Liver (tissue), 9 donors: Measurements from ENCODE around the gene IFT43. TPM values are rescaled to one million over a fixed set of nuclear protein-coding genes. Genes with fewer than 3 reads are reported as not detected.

Source experiments
- DNase-seq: peaks from one replicate; pipeline ENCODE4 v3.0.0-alpha.2; 2017; ENCODE audit warnings: low spot score
- H3K27ac ChIP-seq, 2 donors: one replicate each; pipeline ENCODE4 v1.7.0; 2013; ENCODE audit warnings: inconsistent platforms in 2 of 2, low read length in 2 of 2, control low read depth in 1 of 2, low read depth in 1 of 2, mild to moderate bottlenecking in 1 of 2
- H3K27me3 ChIP-seq, 4 donors: one replicate each; pipeline versions ENCODE4 v1.6.1 to v1.7.0; 2013; ENCODE audit warnings: low read length in 3 of 4, inconsistent platforms in 1 of 4, mild to moderate bottlenecking in 1 of 4, moderate library complexity in 1 of 4; ENCODE audit not compliant: control insufficient read depth in 4 of 4, insufficient read depth in 4 of 4
- H3K36me3 ChIP-seq, 4 donors: one replicate each; pipeline versions ENCODE4 v1.6.1 to v1.7.0; 2013; ENCODE audit warnings: low read length in 3 of 4, mild to moderate bottlenecking in 3 of 4, low read depth in 1 of 4, moderate library complexity in 1 of 4; ENCODE audit not compliant: control insufficient read depth in 4 of 4, insufficient read depth in 3 of 4
- H3K4me1 ChIP-seq, 4 donors: one replicate each; pipeline versions ENCODE4 v1.6.1 to v1.7.0; 2013; ENCODE audit warnings: low read length in 3 of 4, mild to moderate bottlenecking in 3 of 4, moderate library complexity in 1 of 4; ENCODE audit not compliant: control insufficient read depth in 4 of 4, insufficient read depth in 4 of 4
- H3K4me3 ChIP-seq, 3 donors: one replicate each; pipeline versions ENCODE4 v1.6.1 to v1.7.0; 2013; ENCODE audit warnings: low read length in 3 of 3, control low read depth in 1 of 3, low read depth in 1 of 3, mild to moderate bottlenecking in 1 of 3
- H3K9ac ChIP-seq, 2 donors: one replicate each; pipeline ENCODE4 v1.7.0; 2013; ENCODE audit warnings: low read length in 2 of 2, mild to moderate bottlenecking in 2 of 2, moderate library complexity in 2 of 2, control low read depth in 1 of 2, low read depth in 1 of 2
- H3K9me3 ChIP-seq, 4 donors: one replicate each; pipeline versions ENCODE4 v1.6.1 to v1.7.0; 2013; ENCODE audit warnings: low read length in 3 of 4; ENCODE audit not compliant: control insufficient read depth in 4 of 4
- EGR1 ChIP-seq, 2 donors: IDR thresholded peaks; 2 replicates each; pipeline ENCODE4 v1.6.1; 2016 to 2018; ENCODE audit warnings: antibody characterized with exemption in 2 of 2, low read depth in 2 of 2
- FOXA1 ChIP-seq: IDR thresholded peaks from 2 replicates; pipeline ENCODE4 v1.6.1; 2016; ENCODE audit warnings: antibody characterized with exemption
- FOXA2 ChIP-seq: IDR thresholded peaks from 2 replicates; pipeline ENCODE4 v1.6.1; 2016; ENCODE audit warnings: antibody characterized with exemption
- GABPA ChIP-seq, 2 donors: IDR thresholded peaks in 1 of 2; conservative IDR thresholded peaks in 1 of 2; 2 replicates each; pipeline ENCODE4 v1.6.1; 2016; ENCODE audit warnings: antibody characterized with exemption in 2 of 2, mild to moderate bottlenecking in 1 of 2, moderate library complexity in 1 of 2
- HNF4A ChIP-seq, 2 donors: conservative IDR thresholded peaks; 2 replicates each; pipeline ENCODE4 v1.6.1; 2016; ENCODE audit warnings: antibody characterized with exemption in 2 of 2, mild to moderate bottlenecking in 2 of 2
- HNF4G ChIP-seq: IDR thresholded peaks from 2 replicates; pipeline ENCODE4 v1.6.1; 2016; ENCODE audit warnings: antibody characterized with exemption
- JUND ChIP-seq, 2 donors: IDR thresholded peaks; 2 replicates each; pipeline ENCODE4 v1.6.1; 2016; ENCODE audit warnings: antibody characterized with exemption in 2 of 2
- NR2F2 ChIP-seq: IDR thresholded peaks from 2 replicates; pipeline ENCODE4 v1.6.1; 2016; ENCODE audit warnings: antibody characterized with exemption
- RAD21 ChIP-seq, 2 donors: IDR thresholded peaks; 2 replicates each; pipeline ENCODE4 v1.6.1; 2016; ENCODE audit warnings: antibody characterized with exemption in 2 of 2, mild to moderate bottlenecking in 2 of 2
- SP1 ChIP-seq: IDR thresholded peaks from 2 replicates; pipeline ENCODE4 v1.6.1; 2018; ENCODE audit warnings: antibody characterized with exemption, mild to moderate bottlenecking
- TAF1 ChIP-seq: conservative IDR thresholded peaks from 2 replicates; pipeline ENCODE4 v1.6.1; 2016; ENCODE audit warnings: antibody characterized with exemption, mild to moderate bottlenecking
- YY1 ChIP-seq: IDR thresholded peaks from 2 replicates; pipeline ENCODE4 v1.6.1; 2016; ENCODE audit warnings: antibody characterized with exemption, mild to moderate bottlenecking
- WGBS: extraction: QIAGEN DNeasy Blood & Tissue Kit; methylation state at CpG from one replicate; pipeline ENCODE4 v1.1.7; 2013; 5-methylcytosine and 5-hydroxymethylcytosine counted together
- polyA plus RNA-seq, 2 donors: library from polyadenylated mRNA; stranded (reverse) in 1 of 2; unstranded in 1 of 2; fragments of 200-250 nt in 1 of 2; fragments of >200 nt in 1 of 2; fragmentation: Nextera tagmentation in 1 of 2; extraction: Ambion mirVana in 1 of 2; gene quantifications; one replicate each; pipeline versions ENCODE4 v1.2.1 to v1.2.3, GENCODE V29; 2013 to 2015
- total RNA-seq, 2 donors: library from RNA; depleted of rRNA; stranded (reverse); fragments of >200 nt; gene quantifications; one replicate each; pipeline ENCODE4 v1.2.3, GENCODE V29; 2014
- TF ChIP-seq, protein P1 (sequence below): IDR thresholded peaks from 2 replicates; pipeline ENCODE4 v1.6.1; 2016; ENCODE audit warnings: antibody characterized with exemption, mild to moderate bottlenecking
- TF ChIP-seq, protein P2 (sequence below): fragments of 150-350 bp; IDR thresholded peaks from 2 replicates; pipeline ENCODE4 v1.5.1; 2017; ENCODE audit warnings: improper control_type of control experiment, low read depth, low read length; ENCODE audit not compliant: missing input control
- TF ChIP-seq, protein P3 (sequence below): IDR thresholded peaks from 2 replicates; pipeline ENCODE4 v1.6.1; 2016; ENCODE audit warnings: antibody characterized with exemption
- TF ChIP-seq, protein P4 (sequence below): IDR thresholded peaks from 2 replicates; pipeline ENCODE4 v1.6.1; 2016; ENCODE audit warnings: antibody characterized with exemption
- donor health status: healthy.
- donor health status: healthy.
- donor health status: healthy.
- donor health status: healthy.
- donor health status: healthy.

IFT43 gene
- total and polyA plus RNA-seq, 4 donors: 7.8 to 33.6 (median 19.3) TPM

DNA sequence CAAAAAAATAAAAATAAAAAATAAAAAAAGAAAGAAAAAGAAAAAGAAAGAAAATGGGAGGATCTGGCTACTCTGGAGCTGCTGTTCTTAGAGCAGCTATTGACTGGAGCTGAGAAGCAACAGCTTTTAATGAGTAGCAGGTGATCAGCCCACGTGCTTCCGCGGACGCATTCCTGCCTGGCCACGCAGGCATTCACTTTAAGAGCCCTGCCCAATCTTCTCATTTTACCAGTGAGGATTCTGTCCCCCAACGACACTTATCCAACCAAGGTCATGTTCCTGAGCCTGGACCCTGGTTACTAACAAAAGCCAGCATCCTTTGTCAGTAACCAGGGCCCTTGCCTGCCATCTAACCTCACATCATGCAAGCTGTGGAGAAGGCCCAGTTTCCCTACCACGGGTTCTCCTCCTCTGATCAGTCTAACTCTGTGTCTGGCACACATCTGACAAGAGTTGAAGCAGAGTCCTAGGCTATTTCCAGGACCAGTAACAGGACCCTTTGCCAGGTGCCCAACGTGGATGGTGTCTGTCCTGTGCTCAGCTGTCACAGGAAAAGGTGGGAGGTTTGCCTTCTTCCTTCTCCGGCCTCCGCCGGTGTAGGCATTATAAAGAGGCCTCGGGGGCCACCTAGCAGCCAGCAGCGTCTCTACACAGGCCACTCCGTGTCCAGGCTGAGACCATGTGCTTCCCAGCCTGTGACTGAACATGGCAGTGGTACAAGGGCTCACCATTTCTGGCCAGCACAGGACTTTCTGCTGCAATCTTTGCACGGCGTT lies 105.2 kb downstream of the IFT43 start:
- Histone ChIP-seq H3K36me3 (no peaks in the 10 kb centered on the region), H3K27me3 (no peaks in the 10 kb centered on the region), H3K9me3 (no peaks in the 10 kb centered on the region), H3K4me1 (no peaks in the 10 kb centered on the region), H3K4me3 (no peak overlapping the region), H3K9ac (no peak overlapping the region), H3K27ac (no peak overlapping the region)
- TF ChIP-seq FOXA2: no peak
- TF ChIP-seq, protein P1, sequence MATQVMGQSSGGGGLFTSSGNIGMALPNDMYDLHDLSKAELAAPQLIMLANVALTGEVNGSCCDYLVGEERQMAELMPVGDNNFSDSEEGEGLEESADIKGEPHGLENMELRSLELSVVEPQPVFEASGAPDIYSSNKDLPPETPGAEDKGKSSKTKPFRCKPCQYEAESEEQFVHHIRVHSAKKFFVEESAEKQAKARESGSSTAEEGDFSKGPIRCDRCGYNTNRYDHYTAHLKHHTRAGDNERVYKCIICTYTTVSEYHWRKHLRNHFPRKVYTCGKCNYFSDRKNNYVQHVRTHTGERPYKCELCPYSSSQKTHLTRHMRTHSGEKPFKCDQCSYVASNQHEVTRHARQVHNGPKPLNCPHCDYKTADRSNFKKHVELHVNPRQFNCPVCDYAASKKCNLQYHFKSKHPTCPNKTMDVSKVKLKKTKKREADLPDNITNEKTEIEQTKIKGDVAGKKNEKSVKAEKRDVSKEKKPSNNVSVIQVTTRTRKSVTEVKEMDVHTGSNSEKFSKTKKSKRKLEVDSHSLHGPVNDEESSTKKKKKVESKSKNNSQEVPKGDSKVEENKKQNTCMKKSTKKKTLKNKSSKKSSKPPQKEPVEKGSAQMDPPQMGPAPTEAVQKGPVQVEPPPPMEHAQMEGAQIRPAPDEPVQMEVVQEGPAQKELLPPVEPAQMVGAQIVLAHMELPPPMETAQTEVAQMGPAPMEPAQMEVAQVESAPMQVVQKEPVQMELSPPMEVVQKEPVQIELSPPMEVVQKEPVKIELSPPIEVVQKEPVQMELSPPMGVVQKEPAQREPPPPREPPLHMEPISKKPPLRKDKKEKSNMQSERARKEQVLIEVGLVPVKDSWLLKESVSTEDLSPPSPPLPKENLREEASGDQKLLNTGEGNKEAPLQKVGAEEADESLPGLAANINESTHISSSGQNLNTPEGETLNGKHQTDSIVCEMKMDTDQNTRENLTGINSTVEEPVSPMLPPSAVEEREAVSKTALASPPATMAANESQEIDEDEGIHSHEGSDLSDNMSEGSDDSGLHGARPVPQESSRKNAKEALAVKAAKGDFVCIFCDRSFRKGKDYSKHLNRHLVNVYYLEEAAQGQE: no peak
- no peak for TF ChIP-seq JUND (IDR thresholded peaks at IDR 0.05)
- TF ChIP-seq, protein P2, sequence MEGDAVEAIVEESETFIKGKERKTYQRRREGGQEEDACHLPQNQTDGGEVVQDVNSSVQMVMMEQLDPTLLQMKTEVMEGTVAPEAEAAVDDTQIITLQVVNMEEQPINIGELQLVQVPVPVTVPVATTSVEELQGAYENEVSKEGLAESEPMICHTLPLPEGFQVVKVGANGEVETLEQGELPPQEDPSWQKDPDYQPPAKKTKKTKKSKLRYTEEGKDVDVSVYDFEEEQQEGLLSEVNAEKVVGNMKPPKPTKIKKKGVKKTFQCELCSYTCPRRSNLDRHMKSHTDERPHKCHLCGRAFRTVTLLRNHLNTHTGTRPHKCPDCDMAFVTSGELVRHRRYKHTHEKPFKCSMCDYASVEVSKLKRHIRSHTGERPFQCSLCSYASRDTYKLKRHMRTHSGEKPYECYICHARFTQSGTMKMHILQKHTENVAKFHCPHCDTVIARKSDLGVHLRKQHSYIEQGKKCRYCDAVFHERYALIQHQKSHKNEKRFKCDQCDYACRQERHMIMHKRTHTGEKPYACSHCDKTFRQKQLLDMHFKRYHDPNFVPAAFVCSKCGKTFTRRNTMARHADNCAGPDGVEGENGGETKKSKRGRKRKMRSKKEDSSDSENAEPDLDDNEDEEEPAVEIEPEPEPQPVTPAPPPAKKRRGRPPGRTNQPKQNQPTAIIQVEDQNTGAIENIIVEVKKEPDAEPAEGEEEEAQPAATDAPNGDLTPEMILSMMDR: no peak
- TF ChIP-seq, protein P3, sequence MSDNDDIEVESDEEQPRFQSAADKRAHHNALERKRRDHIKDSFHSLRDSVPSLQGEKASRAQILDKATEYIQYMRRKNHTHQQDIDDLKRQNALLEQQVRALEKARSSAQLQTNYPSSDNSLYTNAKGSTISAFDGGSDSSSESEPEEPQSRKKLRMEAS: no peak
- TF ChIP-seq, protein P4, sequence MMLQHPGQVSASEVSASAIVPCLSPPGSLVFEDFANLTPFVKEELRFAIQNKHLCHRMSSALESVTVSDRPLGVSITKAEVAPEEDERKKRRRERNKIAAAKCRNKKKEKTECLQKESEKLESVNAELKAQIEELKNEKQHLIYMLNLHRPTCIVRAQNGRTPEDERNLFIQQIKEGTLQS: no peak
- TF ChIP-seq RAD21 (IDR thresholded peaks at IDR 0.05): no peak
- no peak for TF ChIP-seq YY1
- TF ChIP-seq HNF4A (conservative IDR thresholded peaks at IDR 0.05): no peak
- TF ChIP-seq FOXA1: no peak
- TF ChIP-seq GABPA (IDR thresholded peaks at IDR 0.05 in 1 of 2, conservative IDR thresholded peaks at IDR 0.05 in 1 of 2): no peak
- WGBS: 78% methylated on average over 16 of the region's 16 CpGs
- DNase-seq: no peak

DNA sequence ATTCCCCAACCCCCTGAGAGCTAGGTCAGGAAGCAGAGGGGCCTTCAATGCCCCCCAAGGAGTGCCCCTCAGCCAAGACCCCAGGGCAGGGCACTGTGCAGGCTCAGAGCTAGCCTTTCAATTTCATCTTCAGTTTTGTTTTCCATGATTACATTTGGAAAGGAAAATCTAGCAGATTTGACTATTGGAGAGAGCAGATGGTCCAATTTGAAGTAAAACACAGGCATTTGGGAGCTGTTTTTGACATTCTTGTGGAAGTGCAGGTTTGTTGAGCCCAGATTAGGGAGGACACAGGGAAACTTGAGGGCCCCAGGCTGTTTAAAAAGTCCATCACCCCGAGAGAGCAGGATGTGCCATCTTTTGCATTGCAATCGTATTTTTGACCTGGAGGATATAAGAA lies 107.5 kb downstream of the IFT43 start:
- Histone ChIP-seq H3K9me3 (no peaks in the 10 kb centered on the region), H3K9ac (no peak overlapping the region), H3K4me1 (no peaks in the 10 kb centered on the region), H3K36me3 (no peaks in the 10 kb centered on the region), H3K27me3 (no peaks in the 10 kb centered on the region), H3K4me3 (no peak overlapping the region), H3K27ac (no peak overlapping the region)
- WGBS: 89% methylated on average over 2 of the region's 2 CpGs
- no peak for DNase-seq
- TF ChIP-seq, protein P1: no peak
- TF ChIP-seq FOXA2 (no peak), FOXA1 (no peak), RAD21 (IDR thresholded peaks at IDR 0.05) (no peak), TAF1 (no peak), EGR1 (IDR thresholded peaks at IDR 0.05; ENCODE audit: low read depth in 2 of 2) (no peak), YY1 (no peak), HNF4A (conservative IDR thresholded peaks at IDR 0.05) (no peak), NR2F2 (no peak), HNF4G (no peak), SP1 (no peak), JUND (IDR thresholded peaks at IDR 0.05) (no peak)
- TF ChIP-seq, protein P2: no peak
- TF ChIP-seq, protein P4: no peak
- TF ChIP-seq, protein P3: no peak
